GM19397 (cell line): ENCODE results near the gene CRYBA2.
A peak's percentile ranks its signal among the peaks of the same experiment; 100 is the strongest.

Experiments used
- ATAC-seq: cut with Tn5 transposase; IDR thresholded peaks from one replicate; pipeline ENCODE4 v1.9.1; 2021; ENCODE audit warnings: mild to moderate bottlenecking, moderate library complexity; ENCODE audit not compliant: unreplicated experiment

CRYBA2 gene, protein sequence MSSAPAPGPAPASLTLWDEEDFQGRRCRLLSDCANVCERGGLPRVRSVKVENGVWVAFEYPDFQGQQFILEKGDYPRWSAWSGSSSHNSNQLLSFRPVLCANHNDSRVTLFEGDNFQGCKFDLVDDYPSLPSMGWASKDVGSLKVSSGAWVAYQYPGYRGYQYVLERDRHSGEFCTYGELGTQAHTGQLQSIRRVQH

DNA sequence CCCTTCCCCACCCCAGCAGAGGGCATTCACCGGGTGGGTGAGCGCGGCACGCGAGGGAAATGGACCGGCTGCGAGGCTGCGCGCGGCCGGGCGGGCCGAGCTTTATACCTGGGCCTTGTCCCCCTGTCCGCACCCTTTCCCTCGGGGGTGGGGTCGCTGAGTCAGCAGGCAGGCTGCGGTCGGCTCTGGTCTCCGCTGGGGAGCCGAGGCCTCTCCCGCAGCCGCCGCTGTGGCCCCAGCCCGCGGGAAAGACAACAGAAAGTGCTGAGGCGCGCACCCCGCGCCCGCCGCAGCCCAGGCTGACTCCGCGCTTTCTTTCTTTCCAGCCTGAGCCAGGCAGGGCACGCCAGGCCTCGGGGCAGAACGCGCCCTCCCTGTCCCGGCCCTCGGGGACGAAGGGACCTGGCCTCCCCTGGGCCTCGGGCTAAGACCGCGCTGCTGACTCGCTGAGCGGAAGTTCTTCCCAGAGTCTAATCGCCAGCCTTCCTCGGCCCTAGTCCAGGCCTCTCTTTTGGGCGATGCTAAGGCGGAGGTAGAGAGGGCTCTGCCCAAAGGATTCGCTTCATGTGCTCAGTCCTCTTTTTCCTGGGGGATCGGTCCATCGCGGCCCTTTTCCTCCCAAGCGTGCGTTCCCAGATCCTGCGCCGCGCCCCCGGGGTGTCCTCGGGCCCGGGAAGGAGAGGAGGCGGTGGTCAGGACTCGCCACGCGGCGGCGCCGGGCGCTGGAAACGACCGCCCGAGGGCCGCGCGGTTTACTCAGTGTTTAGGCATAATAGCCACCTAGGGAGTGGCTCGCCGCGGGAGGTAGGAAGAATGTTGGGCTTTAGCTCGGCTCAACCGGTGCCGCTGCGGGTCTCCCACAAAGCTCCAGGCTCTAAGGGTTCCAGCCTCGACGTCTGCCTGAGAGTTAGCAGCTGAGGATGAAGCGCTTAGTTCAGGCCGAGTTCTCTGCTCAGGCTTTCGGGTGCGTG, at the start of gene CRYBA2:
CRYBA2 (minus strand) TSS at position 78 of the 971 bp plus-strand sequence. CDS start 246 bp downstream, outside the sequence.
- ATAC-seq, result no peak

DNA sequence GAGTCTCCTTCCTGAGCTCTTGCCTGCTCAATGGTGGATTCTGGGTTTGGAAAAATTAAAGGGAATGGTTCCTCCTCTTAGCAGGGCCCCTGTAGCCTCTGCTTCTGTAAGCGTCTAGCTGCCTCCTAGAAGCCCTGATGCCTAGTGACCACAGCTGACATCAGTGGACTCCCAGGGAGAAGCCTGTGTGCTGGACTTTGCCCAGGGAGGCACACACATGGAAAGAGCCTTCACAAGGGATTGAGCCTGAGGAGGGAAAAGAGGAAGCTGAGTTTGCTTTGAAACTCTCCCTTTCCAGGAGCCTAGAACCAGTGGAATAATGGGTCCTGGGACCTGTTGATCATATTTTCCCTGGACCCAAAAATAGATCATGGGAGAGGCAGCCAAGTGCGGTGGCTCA, 49.5 kb upstream of the CRYBA2 start:
- ATAC-seq, result no peak

DNA sequence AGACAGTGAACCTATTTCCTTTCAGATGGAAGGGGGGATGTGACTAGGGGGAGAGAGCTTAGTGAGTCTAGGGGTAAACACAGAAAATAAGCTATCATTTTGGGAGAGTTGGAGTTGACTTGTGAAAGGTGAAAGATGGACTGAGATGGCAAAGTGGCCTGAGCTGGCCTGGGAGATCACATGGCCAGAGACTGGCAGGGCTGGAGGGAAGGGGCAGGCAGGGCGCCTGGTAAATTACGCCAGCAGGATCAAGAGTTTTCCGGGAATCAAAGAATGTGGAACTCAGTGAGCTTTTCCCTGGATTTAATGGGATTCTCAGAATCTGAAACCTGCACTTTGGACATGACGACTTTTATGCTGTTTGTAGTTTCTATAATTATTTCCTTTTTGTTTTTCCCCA, 48.9 kb upstream of the CRYBA2 start:
- ATAC-seq, result no peak

DNA sequence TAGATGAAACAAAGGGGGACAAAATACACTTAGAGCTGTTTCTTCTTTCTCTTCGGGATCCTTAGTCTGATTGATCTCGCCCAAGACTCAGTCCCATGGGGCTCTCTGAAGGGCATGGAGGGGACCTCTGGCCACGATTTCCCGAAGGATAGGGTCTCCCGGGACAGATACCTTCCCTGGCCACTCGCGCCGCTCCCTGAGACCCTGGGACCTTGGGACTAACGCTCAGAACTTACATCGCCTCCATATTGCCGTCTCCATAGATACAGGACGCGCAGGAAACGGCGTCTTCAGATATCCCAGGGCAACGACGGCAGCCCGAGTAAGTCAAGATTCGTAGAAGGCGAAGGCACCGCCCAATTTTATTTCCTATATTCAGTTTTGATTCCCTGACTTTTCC, 48.0 kb upstream of the CRYBA2 start, which contains the start of gene CFAP65:
CFAP65 (minus strand) TSS at position 265 of the 400 bp plus-strand sequence. CDS start 2,468 bp downstream, outside the sequence.
- no peak for ATAC-seq

DNA sequence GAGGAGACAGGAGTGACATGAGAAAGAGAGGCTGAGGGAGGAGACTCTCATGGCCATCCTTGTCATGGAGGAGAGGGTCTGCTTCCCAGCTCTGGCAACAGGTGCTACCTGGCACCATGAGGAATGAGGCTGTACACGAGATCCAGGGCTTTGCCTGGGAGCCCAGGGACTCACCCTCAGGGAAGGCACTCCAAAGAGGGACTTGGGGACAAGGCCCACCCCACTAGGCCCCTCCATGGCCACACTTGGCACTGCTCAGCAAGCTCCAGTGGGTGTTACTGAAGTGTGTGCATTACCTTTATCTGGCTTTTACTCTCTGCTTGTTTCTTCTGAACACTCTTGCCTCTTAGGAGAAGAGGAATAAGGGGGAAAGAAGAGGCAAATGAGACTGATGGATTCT, 45.4 kb upstream of the CRYBA2 start:
- ATAC-seq, result no peak

DNA sequence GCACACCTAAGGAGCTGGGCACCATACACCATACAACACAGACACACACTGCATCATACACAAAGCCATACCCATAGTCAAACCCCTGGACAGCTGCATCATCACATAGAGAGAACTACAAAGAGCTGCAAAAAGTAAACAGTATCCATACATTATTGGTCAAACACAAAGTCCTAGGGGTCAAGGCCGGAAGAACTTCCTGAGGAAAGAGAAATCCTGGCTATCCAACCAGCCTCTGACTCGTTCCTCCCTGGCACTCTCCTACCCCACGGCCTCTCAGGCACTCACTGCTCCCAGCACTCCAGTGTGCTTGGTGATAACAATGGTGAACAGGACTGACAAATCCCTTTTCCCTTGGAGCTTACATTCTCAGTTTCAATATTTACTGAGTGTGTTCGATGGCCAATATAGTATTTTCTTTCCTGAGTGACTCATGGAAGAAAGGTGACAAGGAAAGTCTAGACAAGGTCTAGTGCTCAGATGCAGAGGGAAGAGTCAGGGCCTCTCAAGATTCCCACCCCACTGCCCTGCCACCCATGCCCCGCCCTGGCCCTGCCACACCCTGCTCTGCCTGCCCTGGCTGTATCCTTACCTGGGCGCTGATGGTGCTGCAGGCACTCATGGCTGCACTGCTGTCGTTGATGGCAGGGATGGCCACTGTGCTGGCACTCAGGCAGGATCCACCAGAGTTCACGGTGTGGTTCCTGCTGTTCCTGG, 44.7 kb upstream of the CRYBA2 start:
- ATAC-seq, result no peak

DNA sequence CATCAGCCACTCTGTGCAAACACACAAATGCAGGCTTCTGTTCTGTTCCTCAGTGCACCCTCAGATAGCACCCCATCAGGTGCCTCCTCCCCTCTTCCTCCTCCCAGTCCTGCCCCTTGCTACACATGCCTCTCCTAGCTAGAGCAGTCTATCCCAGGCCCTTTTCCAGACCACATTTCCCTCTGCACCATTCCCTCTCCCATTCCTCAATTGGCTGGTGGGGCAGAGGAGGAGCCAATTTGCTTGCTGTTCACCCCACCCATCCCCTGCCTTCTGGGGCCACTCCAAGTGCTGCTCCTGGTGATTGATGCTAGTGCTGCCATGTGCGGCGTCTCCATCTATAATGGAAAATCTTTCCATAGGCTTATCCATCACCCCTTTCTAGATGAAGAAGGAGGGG, 42.7 kb upstream of the CRYBA2 start:
- ATAC-seq, result no peak

DNA sequence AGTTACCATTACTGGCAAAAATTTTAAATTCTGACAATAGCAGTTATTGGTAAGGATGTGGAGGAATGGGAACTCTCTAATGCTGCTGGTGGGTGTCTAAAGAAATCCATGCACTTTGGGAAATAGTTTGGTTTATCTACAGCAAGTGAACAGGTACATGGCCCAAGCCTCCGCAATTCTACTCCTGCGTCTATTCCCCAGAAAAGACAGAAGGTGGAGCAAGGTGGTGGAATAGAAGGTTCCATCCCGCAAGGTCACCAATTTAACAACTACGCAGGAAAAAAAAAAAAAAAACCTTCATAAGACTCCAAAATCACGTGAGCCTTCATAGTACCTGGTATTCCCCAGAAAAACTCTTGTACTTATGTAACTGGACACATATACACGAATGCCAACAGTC, 41.6 kb upstream of the CRYBA2 start:
- ATAC-seq, result no peak

DNA sequence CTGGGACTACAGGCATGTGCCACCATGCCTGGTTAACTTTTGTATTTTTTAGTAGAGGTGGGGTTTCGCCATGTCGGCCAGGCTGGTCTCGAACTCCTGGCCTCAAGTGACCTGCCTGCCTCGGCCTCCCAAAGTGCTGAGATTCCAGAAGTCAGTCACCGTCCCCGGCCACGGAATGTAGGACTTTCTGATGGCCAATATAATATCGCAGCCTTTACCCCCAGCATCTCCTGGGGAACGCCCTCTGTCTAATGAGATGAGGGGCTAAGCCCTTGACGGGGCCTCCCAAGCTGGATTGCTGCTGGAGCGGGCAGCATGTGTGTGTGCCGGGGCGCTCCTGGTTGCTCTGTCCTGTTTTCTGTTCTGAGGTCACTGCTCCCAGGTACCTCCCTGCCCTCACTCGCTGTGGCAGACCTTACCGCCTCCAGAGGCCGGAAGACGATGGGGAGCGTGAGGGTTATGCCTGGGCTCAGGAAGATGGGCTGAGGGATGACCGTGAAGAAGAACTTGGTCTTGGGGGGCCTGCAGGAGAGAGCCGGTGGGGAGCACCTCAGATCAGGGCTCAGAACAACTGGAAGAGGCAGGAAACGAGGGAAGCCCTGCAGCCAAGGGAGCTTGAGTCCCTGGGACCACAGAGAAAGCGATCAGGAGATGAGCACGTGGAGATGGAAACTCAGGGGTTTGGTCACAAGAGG, 39.0 kb upstream of the CRYBA2 start:
- no peak for ATAC-seq

DNA sequence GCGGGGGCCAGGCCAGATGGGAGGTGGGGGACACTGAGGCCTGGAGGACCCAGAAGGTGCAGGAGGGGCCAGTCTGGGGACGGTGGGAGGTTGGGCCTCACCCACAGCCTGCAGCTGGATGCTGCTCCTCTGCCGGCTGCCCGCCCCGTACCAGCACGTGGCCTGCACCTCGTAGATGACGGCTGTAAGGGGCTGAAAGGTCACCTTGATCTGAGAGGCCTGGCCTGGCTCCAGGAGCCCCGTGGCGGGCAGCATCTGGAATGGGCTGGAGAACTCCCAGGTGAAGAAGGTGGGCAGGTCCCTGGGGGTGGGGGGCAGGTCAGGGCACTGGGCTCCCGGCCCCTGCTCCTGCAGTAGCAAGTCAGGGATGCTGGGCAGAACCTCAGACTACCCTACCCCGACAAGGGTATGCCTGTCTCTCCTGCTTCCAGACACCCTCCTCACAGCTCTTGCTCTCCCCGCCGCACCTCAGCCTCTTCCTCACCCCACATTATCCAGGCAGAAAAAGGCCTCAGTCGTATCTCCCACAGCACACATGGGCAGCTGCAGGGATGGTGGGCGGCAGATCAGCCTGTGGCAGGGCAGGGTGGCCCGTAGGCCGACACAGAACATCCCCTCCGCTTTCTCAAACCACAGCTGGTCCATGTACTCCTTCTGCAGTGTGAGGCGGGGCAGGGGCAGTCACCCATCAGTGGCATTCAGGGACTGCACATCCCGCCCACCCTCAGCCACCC, 38.0 kb upstream of the CRYBA2 start:
- ATAC-seq, result no peak

DNA sequence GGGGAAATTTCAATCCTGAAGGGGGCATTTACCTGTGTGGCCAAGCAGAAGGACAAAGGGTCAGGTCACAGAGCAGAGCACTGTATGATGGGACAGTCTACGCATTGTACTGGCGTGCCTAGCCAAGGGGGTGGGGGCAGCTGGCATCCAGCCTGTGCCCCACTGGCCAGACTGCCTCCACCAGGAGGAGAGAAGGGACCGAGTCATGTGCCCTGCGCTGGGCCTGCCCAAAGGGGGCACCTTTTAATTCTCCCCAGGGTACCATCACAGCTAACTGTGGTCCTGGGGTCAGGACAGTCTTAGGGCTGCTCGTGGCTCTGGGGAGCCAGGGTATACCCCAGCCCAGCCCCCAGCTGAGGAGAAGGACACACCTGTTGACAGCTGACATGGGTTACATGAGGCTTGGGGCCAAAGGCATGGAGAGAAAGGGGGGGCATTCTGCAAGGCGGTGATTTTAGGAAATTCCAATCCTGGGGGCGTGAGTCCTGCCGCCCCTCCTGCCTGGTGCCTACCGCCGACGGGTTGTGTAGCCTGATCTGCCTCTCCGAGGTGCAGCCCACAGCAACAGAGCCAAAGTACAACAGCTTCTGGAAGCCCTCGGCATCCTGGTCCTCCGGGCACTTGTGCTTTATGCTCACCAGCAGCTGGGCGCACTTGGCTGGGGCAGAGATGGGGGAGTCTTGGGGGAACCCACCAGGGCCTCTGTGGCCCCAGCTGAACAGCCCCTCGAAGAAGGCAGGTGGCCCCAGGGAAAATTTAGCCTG, 37.1 kb upstream of the CRYBA2 start:
- ATAC-seq, result no peak

DNA sequence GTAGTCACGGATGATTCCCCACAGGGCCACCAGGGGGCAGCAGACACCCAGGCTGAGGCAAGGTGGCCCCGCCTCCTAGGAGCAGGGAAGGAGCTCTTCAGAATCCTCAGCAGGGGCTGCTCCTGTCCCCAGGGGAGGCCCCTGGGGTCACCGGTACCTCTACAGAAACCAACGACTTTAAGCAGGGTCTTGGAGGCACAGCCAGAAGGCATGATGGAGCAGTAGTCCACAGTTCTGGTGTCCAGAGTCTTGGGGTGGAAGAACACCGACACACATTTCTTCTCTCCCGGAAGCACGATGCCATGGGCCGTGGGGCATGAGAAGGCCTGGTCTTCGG, 36.6 kb upstream of the CRYBA2 start:
- peak; percentile 65 for ATAC-seq

DNA sequence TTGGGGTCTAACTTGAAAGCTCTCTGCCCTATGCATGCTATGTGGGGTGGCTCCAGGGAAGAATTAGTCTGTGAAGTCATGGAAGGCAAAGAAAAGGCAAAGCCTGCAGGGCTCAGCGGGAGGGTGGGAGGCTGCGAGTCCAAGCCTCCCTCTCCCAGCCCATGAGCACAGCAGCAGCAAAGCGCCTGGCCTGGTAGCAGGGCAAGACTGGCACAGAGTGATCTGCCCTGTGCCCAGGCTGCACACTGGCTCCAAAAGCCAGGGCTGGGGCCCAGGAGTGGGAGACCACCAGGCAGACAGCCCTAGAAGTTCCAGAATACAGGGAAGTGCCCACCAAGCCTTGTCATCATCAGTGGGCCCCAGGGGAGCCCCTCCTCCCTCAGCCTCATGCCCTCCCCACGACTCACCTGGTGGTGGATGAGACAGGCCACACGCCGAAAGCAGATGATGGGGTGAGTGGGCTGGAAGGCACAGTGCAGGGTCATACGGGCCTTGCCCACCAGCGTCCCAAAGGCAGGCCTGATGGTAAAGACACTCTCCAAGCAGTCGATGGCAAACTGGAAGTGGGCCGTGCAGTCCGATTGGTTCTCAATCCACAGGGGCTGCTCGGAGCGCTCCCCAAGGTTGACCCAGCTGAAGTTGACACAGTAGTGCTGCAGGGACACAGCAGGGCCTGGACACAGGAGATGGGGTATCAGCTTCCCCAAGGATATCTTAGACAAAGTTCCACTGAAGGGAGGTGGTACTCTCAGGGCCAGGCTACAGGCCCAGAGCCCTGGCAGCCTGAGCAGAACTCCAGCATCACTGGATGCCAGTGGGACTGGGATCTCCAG, 36.0 kb upstream of the CRYBA2 start:
- ATAC-seq, result no peak

DNA sequence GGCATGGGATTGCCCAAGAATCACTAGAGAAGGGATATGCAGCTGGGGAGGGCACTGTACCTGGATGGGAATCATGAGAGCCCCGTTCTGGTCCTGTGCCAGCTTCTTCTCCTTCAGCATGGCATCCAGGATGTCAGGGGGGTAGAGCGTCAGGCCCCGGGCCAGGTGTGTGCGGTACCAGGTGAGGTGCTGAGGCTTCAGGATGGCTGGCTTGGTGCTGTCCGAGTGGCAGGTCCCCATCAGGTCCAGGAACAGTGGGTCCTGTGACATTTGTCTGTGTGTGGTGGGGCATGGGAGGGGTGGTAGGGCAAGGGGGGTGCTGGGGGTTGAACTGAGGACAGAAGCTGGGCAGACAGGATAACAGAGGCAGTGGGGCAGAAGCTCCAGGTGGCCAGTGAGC, 34.9 kb upstream of the CRYBA2 start:
- no peak for ATAC-seq

DNA sequence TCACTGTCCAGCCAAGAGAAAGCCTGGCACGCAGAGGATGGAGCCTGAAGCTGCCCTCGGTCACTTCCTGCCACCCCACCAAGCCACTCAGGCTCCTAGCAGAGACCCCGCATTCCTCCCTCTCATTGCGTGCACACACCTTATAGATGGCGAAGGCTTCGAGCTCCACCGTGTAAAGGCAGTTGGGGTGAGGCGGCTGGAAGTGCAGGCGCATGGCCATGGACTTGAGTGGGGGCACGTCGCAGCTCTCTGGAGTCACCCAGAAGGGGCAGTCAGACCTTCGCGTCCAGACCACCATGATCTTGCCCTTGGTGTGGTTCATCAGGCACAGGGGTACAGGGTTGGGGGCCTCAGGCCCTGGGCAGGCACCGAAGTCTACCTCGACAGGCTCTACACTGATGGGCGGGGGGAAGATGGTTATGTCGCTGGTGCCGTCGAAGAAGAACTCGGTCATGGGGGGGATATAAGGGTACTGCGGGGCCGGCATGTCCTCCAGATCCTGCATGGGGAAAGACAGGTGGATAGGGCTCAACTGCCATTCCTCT, 34.4 kb upstream of the CRYBA2 start:
- no peak for ATAC-seq

DNA sequence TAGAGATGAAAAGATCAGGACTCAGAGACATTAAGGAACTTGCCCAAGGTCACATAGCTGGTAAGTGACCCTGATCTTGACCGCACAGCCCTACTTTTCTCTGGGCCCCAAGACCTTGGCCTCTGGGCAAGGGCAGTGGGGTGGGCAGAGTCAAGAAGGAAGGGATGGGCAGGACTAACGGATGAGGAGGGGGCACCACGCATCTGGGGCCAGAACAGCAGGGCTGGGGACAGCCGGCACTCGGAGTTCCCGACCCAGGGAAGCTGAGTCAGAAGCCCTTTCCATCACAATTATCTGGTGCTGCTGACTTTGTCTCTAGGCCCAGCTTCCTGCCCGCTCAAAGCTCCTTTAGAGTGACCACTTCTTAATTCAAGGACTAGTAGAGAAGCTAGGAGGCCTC, 33.7 kb upstream of the CRYBA2 start:
- ATAC-seq, result no peak

DNA sequence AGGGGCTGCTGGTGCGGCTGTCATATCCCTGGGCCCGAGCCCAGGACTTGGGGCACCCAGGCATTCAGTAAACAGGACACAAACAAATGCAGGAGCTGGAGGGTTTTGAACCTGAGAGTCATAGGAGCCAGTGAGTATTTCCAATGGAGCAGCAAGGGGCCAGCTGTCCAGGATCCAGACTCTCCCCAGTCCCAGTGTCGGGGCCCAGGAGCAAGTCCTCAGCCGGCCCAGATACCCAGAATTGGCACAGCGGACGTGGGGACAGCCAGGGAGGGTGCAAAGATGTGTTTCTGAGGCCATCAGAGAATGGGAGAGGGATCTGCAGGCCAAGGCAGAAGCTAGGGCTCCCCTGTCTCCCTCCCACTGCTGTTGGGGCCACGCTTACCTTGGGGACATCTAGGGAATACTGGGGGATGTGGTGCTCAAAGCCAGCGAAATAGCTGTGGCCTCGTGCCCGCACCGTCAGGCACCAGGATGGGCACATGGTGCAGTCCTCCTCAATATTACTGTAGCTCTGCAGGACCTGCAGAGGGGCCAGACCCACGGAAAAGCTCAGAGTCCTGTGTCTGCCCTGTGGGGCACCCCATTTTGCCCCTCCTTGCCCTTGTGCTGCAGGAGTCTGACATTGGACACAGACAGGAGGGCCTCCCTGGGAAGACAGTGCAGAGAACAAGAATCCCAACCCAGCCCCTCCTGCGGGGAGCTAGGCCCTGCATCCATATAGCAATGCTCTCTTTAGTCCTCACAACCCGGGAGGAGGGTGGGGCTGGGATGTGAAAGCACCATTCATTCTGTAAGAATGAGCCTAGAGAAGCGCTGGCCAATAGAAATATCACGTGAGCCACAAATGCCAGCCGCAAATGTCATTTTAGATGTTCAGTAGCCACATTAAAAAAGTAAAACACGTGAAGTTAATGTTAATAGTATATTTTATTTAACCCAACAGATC, 32.7 kb upstream of the CRYBA2 start:
- ATAC-seq, result no peak
